IMR-90 (cell line): Measurements from ENCODE around the gene SLC1A1. TPM values are rescaled to one million over a fixed set of nuclear protein-coding genes. Genes with fewer than 3 reads are reported as not detected.

ENCODE experiments used
- ATAC-seq: fragments of 200-7000 bp; cut with Tn5 transposase; 2 replicates; pipeline ENCODE4 v1.9.1; 2020; ENCODE audit warnings: low read depth, mild to moderate bottlenecking, moderate library complexity
- BruUV-seq: library from RNA; stranded (reverse); fragments of 400-500 nt; replicated peaks from 2 replicates; lab custom pipeline; 2021; lab: Mats Ljungman, UMichigan
- CTCF ChIA-PET: fragments of 300-600 bp; formaldehyde crosslinking; extraction: SDS; loops from one replicate; lab custom pipeline; 2021; ENCODE audit warnings: antibody characterized with exemption; lab: Yijun Ruan, JAX
- POLR2A ChIA-PET: fragments of 300-600 bp; sonication (Branson Sonifier 250); formaldehyde crosslinking; loops from one replicate; lab custom pipeline; 2022; ENCODE audit warnings: antibody characterized with exemption; ENCODE audit not compliant: unreplicated experiment; lab: Charles Lee
- DNase-seq: peaks from one replicate; pipeline ENCODE4 v3.0.0; 2013
- H2AFZ ChIP-seq: replicated peaks from 2 replicates; pipeline ENCODE3; 2013; ENCODE audit warnings: low read length, mild to moderate bottlenecking; ENCODE audit not compliant: poor library complexity
- H2AK5ac ChIP-seq: 2 replicates; pipeline ENCODE4 v1.6.1; 2013; ENCODE audit warnings: low read depth, low read length, inconsistent platforms
- H2AK9ac ChIP-seq: replicated peaks from 2 replicates; pipeline ENCODE3; 2013; ENCODE audit warnings: mild to moderate bottlenecking, low read depth, low read length, moderate library complexity; ENCODE audit not compliant: poor library complexity
- H2BK120ac ChIP-seq: 2 replicates; pipeline ENCODE4 v1.6.1; 2013; ENCODE audit warnings: low read depth, low read length, inconsistent platforms
- H2BK15ac ChIP-seq: 3 replicates; pipeline ENCODE4 v1.6.1; 2013; ENCODE audit warnings: low read depth, low read length, inconsistent platforms
- H2BK20ac ChIP-seq: 2 replicates; pipeline ENCODE4 v1.6.1; 2013; ENCODE audit warnings: low read depth, mild to moderate bottlenecking, inconsistent platforms, low read length, moderate library complexity
- H2BK5ac ChIP-seq: 2 replicates; pipeline ENCODE4 v1.6.1; 2013; ENCODE audit warnings: mild to moderate bottlenecking, low read depth, low read length, inconsistent platforms; ENCODE audit not compliant: poor library complexity, severe bottlenecking
- H3K14ac ChIP-seq: replicated peaks from 2 replicates; pipeline ENCODE4 v1.6.1; 2013; ENCODE audit warnings: low read depth, low read length, inconsistent platforms
- H3K18ac ChIP-seq: 2 replicates; pipeline ENCODE4 v1.6.1; 2013; ENCODE audit warnings: low read depth, low read length, control low read depth
- H3K23ac ChIP-seq: 2 replicates; pipeline ENCODE4 v1.6.1; 2013; ENCODE audit warnings: low read depth, low read length, inconsistent platforms
- H3K27ac ChIP-seq: 2 replicates; pipeline ENCODE4 v1.5.1; 2013; ENCODE audit warnings: mild to moderate bottlenecking, control low read depth, low read length; ENCODE audit not compliant: insufficient read depth
- H3K27me3 ChIP-seq: 2 replicates; pipeline ENCODE4 v1.6.1; 2013; ENCODE audit warnings: low read length; ENCODE audit not compliant: control insufficient read depth, insufficient read depth
- H3K36me3 ChIP-seq: 2 replicates; pipeline ENCODE4 v1.6.1; 2013; ENCODE audit warnings: low read length, mixed read lengths; ENCODE audit not compliant: control insufficient read depth, insufficient read depth
- H3K4ac ChIP-seq: 2 replicates; pipeline ENCODE4 v1.6.1; 2013; ENCODE audit warnings: low read depth, low read length, inconsistent platforms
- H3K4me1 ChIP-seq: 2 replicates; pipeline ENCODE4 v1.6.1; 2013; ENCODE audit warnings: low read length, mixed read lengths; ENCODE audit not compliant: control insufficient read depth, insufficient read depth
- H3K4me2 ChIP-seq: 2 replicates; pipeline ENCODE4 v1.6.1; 2013; ENCODE audit warnings: low read depth, mild to moderate bottlenecking, control low read depth, low read length, moderate library complexity
- H3K4me3 ChIP-seq: 2 replicates; pipeline ENCODE4 v1.5.1; 2013; ENCODE audit warnings: low read depth, mild to moderate bottlenecking, control low read depth, low read length, moderate library complexity; ENCODE audit not compliant: insufficient read depth
- H3K56ac ChIP-seq: 2 replicates; pipeline ENCODE4 v1.6.1; 2013; ENCODE audit warnings: low read length, inconsistent platforms; ENCODE audit not compliant: insufficient read depth; ENCODE audit errors: extremely low read depth
- H3K79me1 ChIP-seq, 2 experiments: 2 replicates each; pipeline ENCODE4 v1.6.1; 2013; ENCODE audit warnings: low read length in 2 of 2, inconsistent platforms in 1 of 2, low read depth in 1 of 2
- H3K9ac ChIP-seq: 2 replicates; pipeline ENCODE4 v1.6.1; 2013; ENCODE audit warnings: low read depth, low read length, control low read depth
- H3K9me1 ChIP-seq: 2 replicates; pipeline ENCODE4 v1.6.1; 2013; ENCODE audit warnings: low read length, inconsistent platforms; ENCODE audit not compliant: insufficient read depth
- H3K9me3 ChIP-seq: 2 replicates; pipeline ENCODE4 v1.6.1; 2013; ENCODE audit warnings: low read length; ENCODE audit not compliant: control insufficient read depth, insufficient read depth
- H4K20me1 ChIP-seq: 2 replicates; pipeline ENCODE4 v1.6.1; 2013; ENCODE audit warnings: low read length, inconsistent platforms; ENCODE audit not compliant: insufficient read depth
- H4K5ac ChIP-seq: 2 replicates; pipeline ENCODE4 v1.6.1; 2013; ENCODE audit warnings: mild to moderate bottlenecking, low read depth, low read length, control low read depth
- H4K8ac ChIP-seq, 2 experiments: 2 replicates each; pipeline ENCODE4 v1.6.1; 2013; ENCODE audit warnings: low read depth in 2 of 2, low read length in 2 of 2, control low read depth in 1 of 2, inconsistent platforms in 1 of 2
- H4K91ac ChIP-seq: 2 replicates; pipeline ENCODE4 v1.6.1; 2013; ENCODE audit warnings: low read depth, low read length, inconsistent platforms; ENCODE audit not compliant: insufficient read depth
- CEBPB ChIP-seq: IDR thresholded peaks from 2 replicates; pipeline ENCODE4 v1.6.1; 2012; ENCODE audit warnings: low read depth, low read length, improper control_type of control experiment
- FOS ChIP-seq: fragments of 150-350 bp; IDR thresholded peaks from 2 replicates; pipeline ENCODE4 v1.6.1; 2016; ENCODE audit warnings: low read depth, low read length
- MAFK ChIP-seq: IDR thresholded peaks from 2 replicates; pipeline ENCODE4 v1.6.1; 2012; ENCODE audit warnings: low read depth, low read length, improper control_type of control experiment
- MXI1 ChIP-seq: IDR thresholded peaks from 2 replicates; pipeline ENCODE4 v1.6.1; 2012; ENCODE audit warnings: low read depth, mild to moderate bottlenecking, low read length, moderate library complexity, borderline replicate concordance
- POLR2A ChIP-seq: IDR thresholded peaks from 2 replicates; pipeline ENCODE4 v1.6.1; 2012; ENCODE audit warnings: mild to moderate bottlenecking, low read depth, low read length
- RCOR1 ChIP-seq: IDR thresholded peaks from 2 replicates; pipeline ENCODE4 v1.6.1; 2012; ENCODE audit warnings: mild to moderate bottlenecking, low read length, improper control_type of control experiment; ENCODE audit not compliant: insufficient replicate concordance
- RFX5 ChIP-seq: IDR thresholded peaks from 2 replicates; pipeline ENCODE4 v1.8.0; 2012; ENCODE audit warnings: low read depth, mild to moderate bottlenecking, low read length, moderate library complexity
- WGBS, 2 experiments: methylation state at CpG; one replicate each; pipeline versions ENCODE4 v1.1.5 to v1.1.7; 2013; ENCODE audit warnings: missing lambda C conversion rate in 2 of 2; ENCODE audit not compliant: insufficient read length in 1 of 2; ENCODE audit errors: extremely low coverage in 2 of 2; 5-methylcytosine and 5-hydroxymethylcytosine counted together
- dilution Hi-C: fragments of 300-500 bp; cut with HindIII; formaldehyde crosslinking; loops from one replicate; pipeline ENCODE4 v1.14.3; 2018; ENCODE audit warnings: low sequenced_read_pairs; ENCODE audit not compliant: unreplicated experiment
- in situ Hi-C: fragments of 300-500 bp; cut with MboI; formaldehyde crosslinking; loops from 3 replicates; pipeline ENCODE4 v1.14.3; 2019; ENCODE audit warnings: low sequenced_read_pairs, inconsistent platforms, mixed read lengths
- intact Hi-C: fragments of 100-400 bp; cut with micrococcal nuclease; formaldehyde crosslinking; loops from 2 replicates; pipeline ENCODE4 v1.10.0; 2022
- polyA plus RNA-seq, 3 experiments: library from polyadenylated mRNA; depleted of rRNA; stranded (reverse); fragments of >200 nt; gene quantifications; 2 replicates each; pipeline ENCODE4 v1.2.3, GENCODE V29; 2012; ENCODE audit warnings: low replicate concordance in 1 of 3
- total RNA-seq: library from RNA; depleted of rRNA; stranded (reverse); fragments of >200 nt; gene quantifications from 2 replicates; pipeline ENCODE4 v1.2.3, GENCODE V29; 2012
- TF ChIP-seq, protein P1 (sequence below): fragments of 150-350 bp; IDR thresholded peaks from 2 replicates; pipeline ENCODE4 v1.6.1; 2016; ENCODE audit warnings: low read depth, mild to moderate bottlenecking, low read length, moderate library complexity, borderline replicate concordance
- TF ChIP-seq, protein P2 (sequence below): conservative IDR thresholded peaks from 2 replicates; pipeline ENCODE4 v1.5.1; 2012; ENCODE audit warnings: mild to moderate bottlenecking, low read depth, low read length, improper control_type of control experiment
- TF ChIP-seq, protein P3 (sequence below): fragments of 150-350 bp; IDR thresholded peaks from 2 replicates; pipeline ENCODE4 v1.6.1; 2017; ENCODE audit warnings: mild to moderate bottlenecking, antibody characterized with exemption, low read length, low read depth

Gene SLC1A1
- total and polyA plus RNA-seq, 2 of the 4 experiments (the other 2 are of a cell fraction) = 2.2 to 4.1 TPM

DNA sequence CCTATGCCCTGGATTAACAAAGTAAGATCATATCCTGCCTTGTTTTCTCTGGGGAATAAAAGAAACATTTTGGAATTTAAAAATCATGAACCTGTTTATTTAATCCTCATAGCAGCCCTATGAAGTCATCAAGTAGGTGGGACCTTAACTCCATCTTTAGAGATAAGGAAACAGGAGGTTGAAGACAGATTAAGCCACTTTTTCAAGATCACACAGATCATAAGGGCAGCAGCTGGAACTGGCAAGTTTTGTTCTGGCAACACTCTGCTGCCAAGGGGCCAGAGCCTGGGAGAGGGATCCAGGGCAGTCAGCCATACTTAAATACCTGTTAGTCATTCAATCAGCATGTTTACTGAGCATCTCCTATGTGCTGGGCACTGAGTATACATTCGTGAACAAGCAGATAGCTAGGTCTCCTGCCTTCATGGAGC, 63.7 kb downstream of the SLC1A1 start:
- dilution Hi-C loops = no loop called here
- Histone ChIP-seq H4K5ac (no peak overlapping the region), H2AK9ac (no peak overlapping the region), H3K23ac (no peak overlapping the region), H2BK120ac (no peak overlapping the region), H2BK15ac (no peak overlapping the region), H4K20me1 (no peaks in the 10 kb centered on the region), H3K9ac (no peak overlapping the region), H3K9me3 (no peaks in the 10 kb centered on the region), H3K4me1 (no peaks in the 10 kb centered on the region), H3K27ac (no peak overlapping the region), H3K4me3 (no peak overlapping the region), H3K18ac (no peak overlapping the region), H3K4me2 (no peak overlapping the region), H2AK5ac (no peak overlapping the region), H2BK20ac (no peak overlapping the region), H3K36me3 (no peaks in the 10 kb centered on the region), H3K14ac (no peak overlapping the region), H3K79me1 (no peaks in the 10 kb centered on the region), H3K27me3 (no peaks in the 10 kb centered on the region), H3K4ac (no peak overlapping the region), H3K56ac (no peak overlapping the region), H4K91ac (no peak overlapping the region), H2BK5ac (no peak overlapping the region), H2AFZ (no peak overlapping the region), H4K8ac (no peak overlapping the region), H3K9me1 (no peaks in the 10 kb centered on the region)
- no CpG with 5 or more reads among the region's 1 CpG for WGBS, 2 experiments
- intact Hi-C loops = loop anchor here (10.0 kb wide), 1 partner anchor 159 kb away; no protein-coding TSS in a partner anchor
- CTCF ChIA-PET = no interaction called here
- TF ChIP-seq RFX5 (no peak), FOS (no peak), CEBPB (no peak), RCOR1 (no peak), POLR2A (no peak), MXI1 (no peak), MAFK (no peak)
- TF ChIP-seq, protein P1, sequence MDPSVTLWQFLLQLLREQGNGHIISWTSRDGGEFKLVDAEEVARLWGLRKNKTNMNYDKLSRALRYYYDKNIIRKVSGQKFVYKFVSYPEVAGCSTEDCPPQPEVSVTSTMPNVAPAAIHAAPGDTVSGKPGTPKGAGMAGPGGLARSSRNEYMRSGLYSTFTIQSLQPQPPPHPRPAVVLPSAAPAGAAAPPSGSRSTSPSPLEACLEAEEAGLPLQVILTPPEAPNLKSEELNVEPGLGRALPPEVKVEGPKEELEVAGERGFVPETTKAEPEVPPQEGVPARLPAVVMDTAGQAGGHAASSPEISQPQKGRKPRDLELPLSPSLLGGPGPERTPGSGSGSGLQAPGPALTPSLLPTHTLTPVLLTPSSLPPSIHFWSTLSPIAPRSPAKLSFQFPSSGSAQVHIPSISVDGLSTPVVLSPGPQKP = no peak
- TF ChIP-seq, protein P2, sequence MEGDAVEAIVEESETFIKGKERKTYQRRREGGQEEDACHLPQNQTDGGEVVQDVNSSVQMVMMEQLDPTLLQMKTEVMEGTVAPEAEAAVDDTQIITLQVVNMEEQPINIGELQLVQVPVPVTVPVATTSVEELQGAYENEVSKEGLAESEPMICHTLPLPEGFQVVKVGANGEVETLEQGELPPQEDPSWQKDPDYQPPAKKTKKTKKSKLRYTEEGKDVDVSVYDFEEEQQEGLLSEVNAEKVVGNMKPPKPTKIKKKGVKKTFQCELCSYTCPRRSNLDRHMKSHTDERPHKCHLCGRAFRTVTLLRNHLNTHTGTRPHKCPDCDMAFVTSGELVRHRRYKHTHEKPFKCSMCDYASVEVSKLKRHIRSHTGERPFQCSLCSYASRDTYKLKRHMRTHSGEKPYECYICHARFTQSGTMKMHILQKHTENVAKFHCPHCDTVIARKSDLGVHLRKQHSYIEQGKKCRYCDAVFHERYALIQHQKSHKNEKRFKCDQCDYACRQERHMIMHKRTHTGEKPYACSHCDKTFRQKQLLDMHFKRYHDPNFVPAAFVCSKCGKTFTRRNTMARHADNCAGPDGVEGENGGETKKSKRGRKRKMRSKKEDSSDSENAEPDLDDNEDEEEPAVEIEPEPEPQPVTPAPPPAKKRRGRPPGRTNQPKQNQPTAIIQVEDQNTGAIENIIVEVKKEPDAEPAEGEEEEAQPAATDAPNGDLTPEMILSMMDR = no peak
- TF ChIP-seq, protein P3, sequence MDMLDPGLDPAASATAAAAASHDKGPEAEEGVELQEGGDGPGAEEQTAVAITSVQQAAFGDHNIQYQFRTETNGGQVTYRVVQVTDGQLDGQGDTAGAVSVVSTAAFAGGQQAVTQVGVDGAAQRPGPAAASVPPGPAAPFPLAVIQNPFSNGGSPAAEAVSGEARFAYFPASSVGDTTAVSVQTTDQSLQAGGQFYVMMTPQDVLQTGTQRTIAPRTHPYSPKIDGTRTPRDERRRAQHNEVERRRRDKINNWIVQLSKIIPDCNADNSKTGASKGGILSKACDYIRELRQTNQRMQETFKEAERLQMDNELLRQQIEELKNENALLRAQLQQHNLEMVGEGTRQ = no peak
- DNase-seq (peak; percentile 57), ATAC-seq (peak; percentile 78)
- BruUV-seq = no TSS peak
- POLR2A ChIA-PET = no interaction called here
- in situ Hi-C loops = no loop called here
